HG03196 (cell line): Measurements from ENCODE around the gene ROBO1.

Experiments
- ATAC-seq: cut with Tn5 transposase; IDR thresholded peaks from one replicate; pipeline ENCODE4 v1.9.1; 2021; ENCODE audit not compliant: unreplicated experiment

Gene ROBO1

DNA sequence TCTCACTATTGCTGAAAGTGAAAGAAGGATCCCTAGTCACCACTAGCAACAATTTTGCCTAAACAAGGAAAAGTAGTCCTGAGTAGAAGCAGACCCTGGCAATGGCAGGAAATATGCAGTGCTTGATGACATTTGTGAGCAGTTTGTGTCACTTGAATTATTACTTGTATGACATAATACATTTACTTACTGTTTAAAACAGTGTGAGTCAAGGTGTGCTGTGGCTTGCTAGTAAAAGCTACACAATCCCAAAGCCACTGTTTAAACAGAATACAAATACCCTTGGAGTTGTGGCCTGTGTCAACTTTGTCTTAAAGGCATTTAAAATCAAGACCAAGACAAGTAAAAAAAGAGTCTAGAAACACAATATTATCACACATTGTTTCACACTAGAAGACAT lies 775.4 kb downstream of the ROBO1 start:
- ATAC-seq, result no peak

DNA sequence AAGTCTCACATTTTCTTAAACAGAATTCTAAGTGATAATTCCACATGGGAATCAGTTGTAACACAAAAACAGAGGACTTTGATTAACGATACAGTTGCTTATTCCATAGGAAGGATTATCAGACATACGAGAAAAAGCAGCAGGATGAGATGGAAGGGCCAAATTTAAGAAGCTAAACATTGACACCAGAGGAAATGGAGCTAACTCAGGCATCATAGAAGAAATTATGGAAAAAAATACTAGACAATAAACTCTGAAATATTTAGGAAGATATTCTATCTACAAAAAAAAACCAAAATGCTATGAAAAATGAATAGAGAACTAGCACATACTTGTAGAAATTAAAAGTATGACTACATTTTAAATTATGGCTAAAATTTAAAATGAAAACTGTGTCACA lies 776.1 kb downstream of the ROBO1 start:
- ATAC-seq, result no peak

GRCh38 chr3:78990156-78990555 lies 777.6 kb downstream of the ROBO1 start:
- ATAC-seq, result no peak

DNA sequence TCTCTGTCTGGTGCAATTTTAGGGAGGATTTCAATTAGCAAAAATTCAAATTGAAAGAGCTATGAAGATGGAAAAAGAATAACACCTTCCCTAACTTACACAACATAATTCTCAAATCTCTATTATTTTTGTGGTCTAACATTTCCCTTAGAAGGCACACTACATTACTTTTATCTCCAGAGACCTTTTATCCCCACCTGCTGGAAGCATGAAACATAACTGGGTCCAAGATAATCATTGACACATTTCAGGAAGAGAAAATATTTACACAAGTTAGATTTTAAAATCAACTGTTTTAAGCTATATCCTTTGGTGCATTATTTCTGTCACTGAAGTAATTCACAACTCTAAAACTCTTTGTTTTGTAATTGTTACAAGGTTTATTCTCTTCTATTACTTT lies 779.5 kb downstream of the ROBO1 start:
- ATAC-seq, result no peak

DNA sequence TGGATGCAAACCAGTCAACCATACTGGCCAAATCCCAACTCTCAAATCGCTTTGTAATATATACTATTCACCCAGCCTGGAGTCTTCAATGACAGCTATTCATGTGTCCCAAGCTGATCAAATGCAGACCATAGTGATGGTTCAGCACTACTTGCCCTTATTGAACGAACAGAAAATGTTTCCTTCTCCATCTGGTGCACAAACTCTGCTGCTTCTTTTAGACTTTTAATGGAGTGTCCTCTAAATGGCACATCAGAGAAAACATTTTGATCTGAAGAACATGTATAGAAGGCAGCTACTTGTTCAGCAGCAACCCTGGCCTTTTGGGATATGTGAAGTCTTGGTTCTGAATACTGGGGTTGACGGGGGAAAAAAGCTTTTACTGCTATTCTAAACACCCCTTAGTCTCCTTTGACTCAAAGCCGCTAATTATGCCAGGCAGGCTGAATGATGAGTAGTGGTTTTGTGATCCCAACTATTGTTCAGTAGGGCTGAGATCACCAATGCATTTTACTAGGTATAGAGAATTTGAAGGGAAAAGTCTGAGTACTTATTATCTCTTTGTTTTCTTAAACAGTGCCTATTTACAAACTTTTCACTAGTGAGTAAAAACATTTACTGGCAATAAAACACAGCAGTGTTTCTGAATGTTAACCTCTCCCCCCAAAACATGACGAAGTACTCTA lies 781.2 kb downstream of the ROBO1 start:
- ATAC-seq, result no peak

DNA sequence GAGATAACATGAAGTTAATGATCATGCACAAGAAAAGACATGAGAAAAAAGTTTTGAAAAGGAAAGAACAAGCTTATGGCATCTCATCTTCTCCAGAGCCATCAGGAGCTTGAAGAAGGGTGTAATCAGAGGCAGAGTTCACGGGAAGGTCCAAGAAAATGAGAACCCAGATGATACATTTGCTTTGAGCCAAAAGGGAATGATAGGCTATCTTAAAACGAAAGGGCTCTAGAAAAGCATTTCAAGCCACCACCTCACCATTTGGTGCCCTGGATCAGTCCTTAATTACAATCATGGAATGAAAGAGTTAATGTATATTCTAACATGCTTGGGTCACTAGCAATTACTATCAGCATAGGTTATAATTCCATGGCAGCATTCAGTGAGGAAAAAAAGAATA lies 781.8 kb downstream of the ROBO1 start:
- no peak for ATAC-seq

GRCh38 chr3:78979028-78979427 lies 788.8 kb downstream of the ROBO1 start:
- no peak for ATAC-seq

DNA sequence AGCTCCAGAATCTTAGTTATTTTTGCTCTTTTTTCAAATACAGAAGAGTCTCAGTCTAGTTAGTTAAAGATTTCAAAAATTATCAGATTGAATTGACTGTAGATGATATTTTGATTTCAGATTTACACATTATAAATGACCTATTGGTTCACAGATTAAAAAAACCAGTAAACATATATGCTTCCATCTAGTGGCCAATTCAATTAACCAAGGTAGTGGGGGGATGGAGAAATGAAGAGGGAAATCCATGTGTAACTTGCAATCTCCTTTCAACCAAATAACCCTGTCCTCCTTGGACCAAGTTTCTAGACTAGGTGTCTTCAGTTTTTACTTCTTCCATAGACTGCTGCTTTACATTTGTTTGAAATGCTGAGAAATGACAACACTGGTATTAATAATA lies 789.8 kb downstream of the ROBO1 start:
- ATAC-seq, result no peak

DNA sequence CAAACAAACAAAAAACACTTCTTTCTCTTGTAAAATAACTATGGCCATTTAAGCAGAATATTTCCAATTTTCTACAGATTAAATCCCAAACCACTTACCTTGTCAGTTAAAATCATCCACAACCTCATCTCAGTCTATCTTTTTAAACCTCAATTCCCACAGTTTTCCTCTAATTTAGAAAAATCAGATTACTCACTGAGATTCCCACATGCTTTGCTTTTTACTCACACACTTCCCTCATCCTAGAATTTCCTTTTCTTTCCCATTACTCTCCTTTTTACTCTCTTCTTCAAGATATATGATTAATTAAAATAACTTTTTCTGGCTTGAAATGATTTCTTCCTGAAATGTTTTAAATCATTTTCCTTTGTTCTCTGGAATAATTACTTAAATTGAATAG lies 790.7 kb downstream of the ROBO1 start:
- ATAC-seq, result no peak

GRCh38 chr3:78976200-78976599 lies 791.6 kb downstream of the ROBO1 start:
- ATAC-seq, result no peak

GRCh38 chr3:78974181-78974790 lies 793.5 kb downstream of the ROBO1 start:
- no peak for ATAC-seq

GRCh38 chr3:78972617-78973301 lies 795.0 kb downstream of the ROBO1 start:
- no peak for ATAC-seq

- no peak for ATAC-seq
These were observed 797.1 kb downstream of the ROBO1 start for GRCh38 chr3:78970656-78971055.

GRCh38 chr3:78969483-78969882 lies 798.3 kb downstream of the ROBO1 start:
- ATAC-seq, result no peak

DNA sequence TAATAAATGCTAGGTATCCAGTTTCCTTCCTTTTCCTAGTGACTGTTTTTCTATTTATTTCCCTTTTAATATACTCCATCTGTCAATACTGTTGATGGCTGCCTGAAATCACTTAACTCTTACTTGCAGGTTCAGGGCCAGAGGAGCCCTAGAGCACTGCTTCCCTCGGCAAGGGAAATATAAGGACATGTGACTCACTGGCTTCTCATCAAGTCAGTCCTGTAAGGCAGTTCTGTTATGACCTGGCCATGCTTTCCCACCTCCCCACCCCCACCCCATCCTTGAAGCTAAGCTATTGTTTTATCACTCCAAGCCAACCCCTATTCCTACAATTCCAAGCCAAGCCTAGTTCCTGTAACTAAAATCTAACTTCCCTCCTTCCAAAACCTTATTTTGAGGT lies 800.7 kb downstream of the ROBO1 start:
- ATAC-seq, result no peak

- ATAC-seq, result no peak
These were observed 804.0 kb downstream of the ROBO1 start for GRCh38 chr3:78963771-78964170.

- no peak for ATAC-seq
These were observed 810.3 kb downstream of the ROBO1 start for GRCh38 chr3:78957456-78957855.

DNA sequence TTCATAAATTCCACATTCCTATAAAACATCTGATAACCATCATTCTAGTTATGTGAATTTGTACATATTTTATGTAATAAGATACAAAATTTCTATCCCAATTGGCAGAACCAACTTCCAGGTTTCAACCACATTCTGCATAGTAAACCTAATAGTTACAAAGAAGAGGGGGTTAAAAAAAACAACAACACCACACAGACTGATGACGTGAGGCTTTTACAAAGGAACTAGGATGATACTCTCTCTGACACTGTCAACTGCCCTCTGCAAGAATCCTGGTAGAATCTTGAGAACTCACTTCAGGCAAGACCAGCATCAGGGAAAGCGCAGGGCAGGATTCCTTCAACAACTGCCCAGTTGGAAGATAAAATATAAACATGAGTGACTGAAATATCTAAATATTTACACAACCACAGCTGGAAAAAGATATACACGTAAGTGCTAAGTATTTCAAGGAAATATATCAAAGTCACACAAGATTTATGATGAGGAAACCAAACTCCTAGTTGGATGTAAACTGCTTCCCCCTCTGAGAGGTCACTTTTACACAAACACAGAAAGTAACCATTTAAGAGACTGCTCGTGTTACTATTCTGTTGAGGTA lies 816.4 kb downstream of the ROBO1 start:
- no peak for ATAC-seq

DNA sequence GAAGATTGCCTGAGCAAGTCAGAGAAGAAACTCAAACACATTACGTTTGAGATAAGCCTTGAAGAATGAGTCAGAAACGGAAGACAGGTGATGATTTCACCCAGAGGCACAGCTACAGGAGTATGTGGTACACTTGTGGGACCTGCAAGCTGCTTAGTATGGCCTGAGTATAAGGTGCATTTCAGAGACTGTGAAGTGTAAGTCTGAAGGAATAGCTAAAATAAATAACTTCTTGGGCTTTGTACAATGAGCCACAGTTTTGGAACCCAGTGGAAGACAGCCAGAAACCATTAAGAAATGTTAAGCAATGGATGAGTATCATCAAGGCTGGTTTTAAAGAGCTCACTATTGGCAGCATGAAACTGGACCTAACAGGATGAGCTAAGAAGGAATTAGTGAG lies 826.2 kb downstream of the ROBO1 start:
- no peak for ATAC-seq

- ATAC-seq, result no peak
These were observed 827.2 kb downstream of the ROBO1 start for GRCh38 chr3:78940626-78941025.

DNA sequence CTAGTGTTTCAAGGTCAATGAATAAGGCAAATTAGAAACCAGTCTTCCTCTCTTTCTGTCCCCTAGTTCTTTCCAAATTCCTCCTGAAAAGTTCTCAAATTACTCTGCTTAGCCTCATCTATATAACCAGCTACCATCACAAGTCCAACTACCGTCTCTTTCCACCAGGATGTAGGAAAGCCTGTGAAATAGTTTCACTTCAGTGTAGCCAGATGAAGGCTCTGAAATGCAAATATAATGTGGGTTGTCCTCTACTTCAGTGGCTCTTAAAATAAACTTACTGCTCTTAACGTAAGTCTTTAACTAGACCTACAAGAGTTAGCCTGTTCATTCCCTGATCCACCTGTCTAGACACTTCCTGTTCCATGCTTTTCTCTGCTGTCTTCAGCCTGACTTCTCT lies 827.7 kb downstream of the ROBO1 start:
- no peak for ATAC-seq

- no peak for ATAC-seq
These were observed 830.3 kb downstream of the ROBO1 start for GRCh38 chr3:78937475-78937874.
